MM.1S (cell line): ENCODE measurements around the gene SREBF1.

Experiments
- CTCF ChIP-seq: fragments of 300-600 bp; sonication (generic); IDR thresholded peaks from 2 replicates; pipeline ENCODE4 v1.5.1; 2016; ENCODE audit warnings: antibody characterized with exemption, low read length, mixed read lengths
- EZH2phosphoT487 ChIP-seq: fragments of 300-600 bp; sonication (generic); IDR thresholded peaks from 2 replicates; pipeline ENCODE4 v1.6.1; 2018; ENCODE audit warnings: antibody characterized with exemption, low read length

GRCh38 chr17:17813055-17813724 lies 23.6 kb downstream of the SREBF1 start:
- no peak for TF ChIP-seq CTCF
- TF ChIP-seq EZH2phosphoT487, result no peak
